CD4-positive, alpha-beta T cell (primary cell): Measurements from ENCODE around the gene NKAPD1. TPM values are rescaled to one million over a fixed set of nuclear protein-coding genes. Genes with fewer than 3 reads are reported as not detected.

Experiments
- ATAC-seq: fragments of 200-7000 bp; cut with Tn5 transposase; one replicate; pipeline ENCODE4 v1.10.0; 2022; ENCODE audit warnings: mild to moderate bottlenecking; ENCODE audit not compliant: poor library complexity
- CTCF ChIA-PET: fragments of 350-600 bp; sonication (Branson Sonifier 250); formaldehyde crosslinking; loops from one replicate; lab custom pipeline; 2021; ENCODE audit warnings: antibody characterized with exemption, inconsistent platforms; lab: Charles Lee
- POLR2A ChIA-PET: fragments of 350-600 bp; sonication (Branson Sonifier 250); formaldehyde crosslinking; loops from one replicate; lab custom pipeline; 2021; ENCODE audit warnings: antibody characterized with exemption, inconsistent platforms; lab: Charles Lee
- DNase-seq, 14 experiments: peaks; one replicate each; pipeline ENCODE4 v3.0.0-alpha.2; 2013 to 2020; ENCODE audit warnings: mixed read lengths in 2 of 14
- H3K27ac ChIP-seq, 2 donors: one replicate each; pipeline versions ENCODE4 v1.5.1 to v1.7.0; 2013; ENCODE audit warnings: low read length in 2 of 2, low read depth in 1 of 2, mild to moderate bottlenecking in 1 of 2
- H3K27me3 ChIP-seq, 2 experiments: 1 replicate in 1 of 2; 2 replicates in 1 of 2; pipeline versions ENCODE4 v1.6.1 to v1.7.0; 2013; ENCODE audit warnings: low read length in 2 of 2, control low read depth in 1 of 2, mild to moderate bottlenecking in 1 of 2, moderate library complexity in 1 of 2; ENCODE audit not compliant: insufficient read depth in 2 of 2, control insufficient read depth in 1 of 2
- H3K36me3 ChIP-seq: one replicate; pipeline ENCODE4 v1.6.1; 2013; ENCODE audit warnings: low read length, control low read depth; ENCODE audit not compliant: insufficient read depth
- H3K4me1 ChIP-seq: one replicate; pipeline ENCODE4 v1.6.1; 2013; ENCODE audit warnings: low read length, control low read depth; ENCODE audit not compliant: insufficient read depth
- H3K4me3 ChIP-seq: one replicate; pipeline ENCODE4 v1.5.1; 2013; ENCODE audit warnings: mild to moderate bottlenecking, low read length, moderate library complexity
- H3K9me3 ChIP-seq, 2 experiments: 1 replicate in 1 of 2; 2 replicates in 1 of 2; pipeline versions ENCODE4 v1.6.1 to v1.7.0; 2013; ENCODE audit warnings: low read length in 2 of 2, mild to moderate bottlenecking in 2 of 2, control low read depth in 1 of 2, moderate library complexity in 1 of 2; ENCODE audit not compliant: control insufficient read depth in 1 of 2, insufficient read depth in 1 of 2
- H3K27ac Mint-ChIP-seq: one replicate; pipeline ENCODE4 v1.8.0; 2020; ENCODE audit warnings: mixed read lengths
- H3K27me3 Mint-ChIP-seq: one replicate; pipeline ENCODE4 v1.8.0; 2021; ENCODE audit warnings: mixed read lengths
- H3K36me3 Mint-ChIP-seq: one replicate; pipeline ENCODE4 v1.8.0; 2021; ENCODE audit warnings: low read depth, mixed read lengths
- H3K4me1 Mint-ChIP-seq: one replicate; pipeline ENCODE4 v1.8.0; 2021; ENCODE audit warnings: low read depth, mixed read lengths
- H3K4me3 Mint-ChIP-seq: one replicate; pipeline ENCODE4 v1.8.0; 2020; ENCODE audit warnings: mild to moderate bottlenecking, mixed read lengths
- H3K9me3 Mint-ChIP-seq: one replicate; pipeline ENCODE4 v1.8.0; 2020; ENCODE audit warnings: mixed read lengths
- intact Hi-C, 2 experiments: fragments of 100-400 bp; cut with DNase I in 1 of 2; cut with micrococcal nuclease in 1 of 2; formaldehyde crosslinking; loops; one replicate each; pipeline versions ENCODE4 v1.15.1 to v1.9.0; 2023 to 2025; cut with DNase I, micrococcal nuclease
- total RNA-seq, 174 experiments: library from RNA in 2 of 174; stranded (reverse) in 2 of 174; gene quantifications; one replicate each; pipeline ENCODE4 v1.2.3 and lab custom pipeline; 2021 to 2026
- TF ChIP-seq, protein P1 (sequence below): fragments of 200-600 bp; IDR thresholded peaks from one replicate; pipeline ENCODE4 v1.8.0; 2022; ENCODE audit warnings: antibody characterized with exemption, mild to moderate bottlenecking

Gene NKAPD1
- total RNA-seq, 2 experiments from 2014 or later = 14.8 to 16.0 TPM

DNA sequence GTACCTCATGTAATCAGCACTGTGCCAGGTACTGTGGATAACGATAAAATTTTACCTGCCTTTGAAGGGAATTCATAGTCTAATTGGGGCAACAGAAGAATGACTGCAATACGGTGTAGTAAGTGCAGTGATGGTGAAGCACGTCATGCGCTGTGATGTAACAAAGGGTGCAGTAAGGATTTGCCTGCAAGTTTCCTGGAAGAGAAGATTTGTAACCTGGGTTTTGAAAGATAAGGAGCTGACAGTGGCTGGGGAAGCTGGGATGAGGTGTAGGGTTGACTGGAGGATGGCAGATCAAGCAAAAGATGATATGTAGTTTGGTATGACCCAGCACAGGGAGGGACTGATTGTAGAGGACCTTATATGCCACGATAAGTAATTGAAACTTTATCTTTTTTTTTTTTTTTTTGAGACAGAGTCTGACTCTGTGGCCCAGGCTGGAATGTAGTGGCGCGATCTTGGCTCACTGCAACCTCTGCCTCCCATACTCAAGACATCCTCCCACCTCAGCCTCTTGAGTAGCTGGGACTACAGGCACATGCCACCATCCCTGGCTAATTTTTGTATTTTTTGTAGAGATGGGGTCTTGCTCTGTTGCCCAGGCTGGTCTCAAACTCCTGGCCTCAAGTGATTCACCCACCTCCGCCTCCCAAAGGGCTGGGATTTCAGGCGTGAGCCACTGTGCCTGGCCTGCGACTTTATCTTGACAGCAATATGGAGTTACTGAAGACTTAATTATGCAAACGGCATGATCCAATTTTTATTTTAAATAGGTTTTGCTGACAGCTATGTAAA lies 23.8 kb downstream of the NKAPD1 start:
- ChIA-PET CTCF (no interaction called here), POLR2A (no interaction called here)
- H3K4me1 Mint-ChIP-seq = peaks cover 4% of the 10 kb centered on the region
- Histone ChIP-seq H3K27ac (no peak overlapping the region), H3K4me1 (no peaks in the 10 kb centered on the region), H3K27me3 (no peaks in the 10 kb centered on the region), H3K36me3 (peaks cover 36% of the 10 kb centered on the region), H3K9me3 (no peaks in the 10 kb centered on the region), H3K4me3 (no peak overlapping the region)
- ATAC-seq (no peak), DNase-seq (no peak)
- peaks cover 53% of the 10 kb centered on the region for H3K36me3 Mint-ChIP-seq
- H3K4me3 Mint-ChIP-seq = no peak overlapping the region
- no peak overlapping the region for H3K27ac Mint-ChIP-seq
- intact Hi-C loops = no loop called here
- H3K27me3 Mint-ChIP-seq = no peaks in the 10 kb centered on the region
- TF ChIP-seq, protein P1, sequence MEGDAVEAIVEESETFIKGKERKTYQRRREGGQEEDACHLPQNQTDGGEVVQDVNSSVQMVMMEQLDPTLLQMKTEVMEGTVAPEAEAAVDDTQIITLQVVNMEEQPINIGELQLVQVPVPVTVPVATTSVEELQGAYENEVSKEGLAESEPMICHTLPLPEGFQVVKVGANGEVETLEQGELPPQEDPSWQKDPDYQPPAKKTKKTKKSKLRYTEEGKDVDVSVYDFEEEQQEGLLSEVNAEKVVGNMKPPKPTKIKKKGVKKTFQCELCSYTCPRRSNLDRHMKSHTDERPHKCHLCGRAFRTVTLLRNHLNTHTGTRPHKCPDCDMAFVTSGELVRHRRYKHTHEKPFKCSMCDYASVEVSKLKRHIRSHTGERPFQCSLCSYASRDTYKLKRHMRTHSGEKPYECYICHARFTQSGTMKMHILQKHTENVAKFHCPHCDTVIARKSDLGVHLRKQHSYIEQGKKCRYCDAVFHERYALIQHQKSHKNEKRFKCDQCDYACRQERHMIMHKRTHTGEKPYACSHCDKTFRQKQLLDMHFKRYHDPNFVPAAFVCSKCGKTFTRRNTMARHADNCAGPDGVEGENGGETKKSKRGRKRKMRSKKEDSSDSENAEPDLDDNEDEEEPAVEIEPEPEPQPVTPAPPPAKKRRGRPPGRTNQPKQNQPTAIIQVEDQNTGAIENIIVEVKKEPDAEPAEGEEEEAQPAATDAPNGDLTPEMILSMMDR = no peak
- H3K9me3 Mint-ChIP-seq = no peaks in the 10 kb centered on the region

DNA sequence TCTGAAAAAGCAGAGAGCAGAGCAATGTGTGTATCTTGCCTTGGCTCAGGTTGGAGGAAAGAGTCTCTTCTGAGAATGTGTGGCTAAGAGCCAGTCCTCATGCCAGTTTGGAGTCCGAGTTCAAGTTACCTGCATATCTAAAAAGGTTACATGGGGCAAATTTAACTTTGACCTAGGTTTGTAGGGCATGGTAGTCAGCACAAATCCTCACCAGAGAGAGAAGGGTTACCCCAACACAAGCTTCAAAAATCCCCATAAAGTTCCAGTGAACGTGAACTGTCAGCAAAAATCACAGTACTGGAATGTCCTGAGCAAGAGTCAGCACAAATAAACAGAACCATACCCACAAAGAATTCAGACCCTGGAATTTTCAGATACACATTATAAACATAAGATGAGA lies 26.4 kb downstream of the NKAPD1 start:
- Mint-ChIP-seq H3K9me3 (no peaks in the 10 kb centered on the region), H3K27me3 (no peaks in the 10 kb centered on the region), H3K4me1 (peaks cover 4% of the 10 kb centered on the region), H3K36me3 (peaks cover 33% of the 10 kb centered on the region), H3K27ac (no peak overlapping the region), H3K4me3 (no peak overlapping the region)
- DNase-seq (no peak), ATAC-seq (no peak)
- POLR2A ChIA-PET = no interaction called here
- no peaks in the 10 kb centered on the region for H3K27me3 ChIP-seq
- TF ChIP-seq, protein P1 = no peak
- no peak overlapping the region for H3K27ac ChIP-seq
- H3K36me3 ChIP-seq = peaks cover 24% of the 10 kb centered on the region
- intact Hi-C loops = no loop called here
- CTCF ChIA-PET = no interaction called here
- no peaks in the 10 kb centered on the region for H3K9me3 ChIP-seq
- no peak overlapping the region for H3K4me3 ChIP-seq
- no peaks in the 10 kb centered on the region for H3K4me1 ChIP-seq

DNA sequence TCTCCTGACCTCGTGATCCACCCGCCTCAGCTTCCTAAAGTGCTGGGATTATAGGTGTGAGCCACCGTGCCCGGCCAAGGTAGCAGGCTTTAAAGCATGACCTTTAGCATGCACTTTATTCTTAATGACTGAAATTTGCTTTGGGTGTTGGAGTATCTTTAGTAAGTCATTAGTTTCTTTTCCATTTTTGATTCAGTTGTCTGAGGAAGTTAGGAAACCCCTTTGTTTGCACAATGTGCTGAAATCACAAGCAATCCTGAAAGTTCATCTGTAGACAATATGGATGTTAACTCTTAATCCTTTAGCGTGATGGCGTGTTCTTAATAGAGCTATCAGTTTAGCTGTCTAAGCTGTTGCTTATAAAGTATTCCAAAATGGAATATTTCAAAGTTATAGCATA lies 29.3 kb downstream of the NKAPD1 start:
- H3K27me3 Mint-ChIP-seq = no peaks in the 10 kb centered on the region
- no peak overlapping the region for H3K27ac Mint-ChIP-seq
- Histone ChIP-seq H3K27ac (no peak overlapping the region), H3K27me3 (no peaks in the 10 kb centered on the region), H3K4me1 (no peaks in the 10 kb centered on the region), H3K36me3 (peaks cover 4% of the 10 kb centered on the region), H3K9me3 (no peaks in the 10 kb centered on the region), H3K4me3 (no peak overlapping the region)
- H3K36me3 Mint-ChIP-seq = peaks cover 18% of the 10 kb centered on the region
- intact Hi-C loops = no loop called here
- H3K4me1 Mint-ChIP-seq = no peaks in the 10 kb centered on the region
- ChIA-PET CTCF (no interaction called here), POLR2A (no interaction called here)
- ATAC-seq (no peak), DNase-seq (no peak)
- TF ChIP-seq, protein P1 = no peak
- no peak overlapping the region for H3K4me3 Mint-ChIP-seq
- H3K9me3 Mint-ChIP-seq = no peaks in the 10 kb centered on the region
